ENCODE measurements around the gene PACRG.

GRCh38 chr6:163335056-163335455 is 607.3 kb downstream of the PACRG start:
- TF ChIP-seq REST (IDR thresholded peaks at IDR 0.05; ENCODE audit: insufficient read depth in 1 of 2, low read depth in 2 of 2, low read length in 2 of 2) (no peak), POLR2AphosphoS5 (IDR thresholded peaks at IDR 0.05; ENCODE audit: low read depth, low read length) (no peak), SIN3A (IDR thresholded peaks at IDR 0.05; ENCODE audit: borderline replicate concordance, insufficient read depth, low read length) (no peak), TAF1 (IDR thresholded peaks at IDR 0.05; ENCODE audit: borderline replicate concordance, insufficient read depth, low read length) (no peak)
